Fibroblast of villous mesenchyme (primary cell): ENCODE measurements around the gene NOX3. TPM values are rescaled to one million over a fixed set of nuclear protein-coding genes. Genes with fewer than 3 reads are reported as not detected.
A peak's percentile ranks its signal among the peaks of the same experiment; 100 is the strongest.
"Not testable (repeated sequence)": the region's sequence is repeated elsewhere in the genome, so short reads cannot be mapped to it uniquely, and the experiment has no call there.

Experiments used
- DNase-seq: peaks from one replicate; pipeline ENCODE4 v3.0.0-alpha.2; 2010; ENCODE audit warnings: low read depth
- H3K4me3 ChIP-seq: 2 replicates; pipeline ENCODE4 v1.5.1; 2011; ENCODE audit warnings: low read depth, mild to moderate bottlenecking, low read length
- total RNA-seq: library from RNA; depleted of rRNA; stranded (reverse); fragments of >200 nt; gene quantifications from 2 replicates; pipeline ENCODE4 v1.2.3, GENCODE V29; 2012
- TF ChIP-seq, protein P1 (sequence below): IDR thresholded peaks from 2 replicates; pipeline ENCODE4 v1.5.1; 2012; ENCODE audit warnings: low read depth, mild to moderate bottlenecking, low read length; ENCODE audit not compliant: insufficient read depth

The NOX3 gene
- total RNA-seq, 1 donor, result not detected

DNA sequence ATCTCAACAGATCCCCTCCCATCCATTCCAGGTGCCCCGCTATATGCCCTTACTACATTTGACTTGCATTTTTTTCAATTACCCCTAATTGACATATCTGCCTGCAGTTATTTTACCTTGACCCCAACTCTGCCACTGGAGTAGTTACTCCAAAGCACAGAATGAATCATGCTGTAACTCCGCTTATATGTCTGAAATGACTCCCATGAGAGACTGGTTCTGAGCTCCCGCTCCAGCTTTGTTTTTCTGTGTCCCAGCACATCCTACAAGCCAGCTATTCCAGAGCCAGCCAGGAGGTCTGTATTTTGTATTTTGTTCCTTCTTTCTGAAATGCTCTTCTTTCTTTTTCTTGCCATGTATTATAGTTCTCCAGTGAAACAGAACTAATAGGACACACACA is 10.9 kb upstream of the NOX3 start:
- DNase-seq, result no peak
- H3K4me3 ChIP-seq, result no peak overlapping the region
- TF ChIP-seq, protein P1, sequence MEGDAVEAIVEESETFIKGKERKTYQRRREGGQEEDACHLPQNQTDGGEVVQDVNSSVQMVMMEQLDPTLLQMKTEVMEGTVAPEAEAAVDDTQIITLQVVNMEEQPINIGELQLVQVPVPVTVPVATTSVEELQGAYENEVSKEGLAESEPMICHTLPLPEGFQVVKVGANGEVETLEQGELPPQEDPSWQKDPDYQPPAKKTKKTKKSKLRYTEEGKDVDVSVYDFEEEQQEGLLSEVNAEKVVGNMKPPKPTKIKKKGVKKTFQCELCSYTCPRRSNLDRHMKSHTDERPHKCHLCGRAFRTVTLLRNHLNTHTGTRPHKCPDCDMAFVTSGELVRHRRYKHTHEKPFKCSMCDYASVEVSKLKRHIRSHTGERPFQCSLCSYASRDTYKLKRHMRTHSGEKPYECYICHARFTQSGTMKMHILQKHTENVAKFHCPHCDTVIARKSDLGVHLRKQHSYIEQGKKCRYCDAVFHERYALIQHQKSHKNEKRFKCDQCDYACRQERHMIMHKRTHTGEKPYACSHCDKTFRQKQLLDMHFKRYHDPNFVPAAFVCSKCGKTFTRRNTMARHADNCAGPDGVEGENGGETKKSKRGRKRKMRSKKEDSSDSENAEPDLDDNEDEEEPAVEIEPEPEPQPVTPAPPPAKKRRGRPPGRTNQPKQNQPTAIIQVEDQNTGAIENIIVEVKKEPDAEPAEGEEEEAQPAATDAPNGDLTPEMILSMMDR, result no peak

DNA sequence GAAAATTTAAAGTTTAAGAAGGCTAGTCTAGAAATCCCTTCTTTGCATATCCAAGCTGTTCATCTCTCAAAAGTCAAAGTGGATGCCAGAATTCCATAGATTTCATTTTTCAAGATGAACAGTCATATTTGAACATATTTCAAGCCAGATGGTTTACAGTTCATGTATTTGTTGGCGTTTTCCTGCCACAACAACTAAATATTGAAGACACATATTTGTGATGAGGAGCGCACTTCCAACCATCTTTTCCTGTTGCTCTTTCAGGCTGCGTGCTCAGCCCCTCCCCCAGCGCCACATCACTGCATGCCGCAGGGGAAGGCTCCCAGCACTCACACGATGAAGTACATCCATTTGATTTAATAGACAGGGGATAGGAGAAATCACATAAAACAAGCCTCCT is 5.9 kb upstream of the NOX3 start:
- DNase-seq, result peak; percentile 23
- H3K4me3 ChIP-seq, result peak overlapping the region; percentile 8
- TF ChIP-seq, protein P1, result no peak

DNA sequence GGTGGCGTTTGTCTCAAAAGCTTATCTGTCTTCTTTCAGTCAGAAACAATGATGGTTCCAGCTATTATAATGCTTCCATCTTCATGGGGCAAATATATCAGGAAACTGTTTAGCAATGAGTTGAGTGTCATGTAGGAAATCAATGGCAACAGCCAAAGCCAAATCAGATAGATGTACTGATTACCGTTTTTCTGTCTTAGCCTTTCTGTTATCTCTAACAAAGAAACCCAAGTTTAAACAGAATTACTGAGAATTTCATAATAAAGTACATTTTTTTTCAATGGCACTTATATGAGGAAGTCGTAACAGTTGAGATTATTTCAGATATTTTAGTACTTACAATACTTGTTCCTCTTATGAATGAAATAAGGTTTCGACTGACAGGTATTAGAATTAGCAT is 1.2 kb downstream of the NOX3 start:
- no peak for DNase-seq
- TF ChIP-seq, protein P1, result no peak
- H3K4me3 ChIP-seq, result no peak overlapping the region

DNA sequence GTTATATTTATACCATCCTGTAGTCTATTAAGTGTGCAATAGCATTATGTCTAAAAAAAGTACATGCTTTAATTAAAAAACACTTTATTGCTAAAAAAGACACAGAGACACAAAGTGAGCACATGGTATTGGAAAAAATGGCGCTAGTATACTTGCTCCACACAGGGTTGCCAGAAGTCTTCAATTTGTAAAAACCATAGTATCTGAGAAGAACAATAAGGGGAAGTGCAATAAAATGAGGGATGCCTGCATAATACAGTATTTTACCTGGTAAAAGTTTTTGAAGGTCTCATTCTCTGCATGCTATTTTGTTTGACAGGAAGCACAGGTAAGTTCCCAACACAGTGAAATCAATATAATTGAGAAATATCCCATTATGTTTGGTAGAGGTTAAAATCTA is 1.6 kb downstream of the NOX3 start:
- TF ChIP-seq, protein P1, result no peak
- no peak overlapping the region for H3K4me3 ChIP-seq

DNA sequence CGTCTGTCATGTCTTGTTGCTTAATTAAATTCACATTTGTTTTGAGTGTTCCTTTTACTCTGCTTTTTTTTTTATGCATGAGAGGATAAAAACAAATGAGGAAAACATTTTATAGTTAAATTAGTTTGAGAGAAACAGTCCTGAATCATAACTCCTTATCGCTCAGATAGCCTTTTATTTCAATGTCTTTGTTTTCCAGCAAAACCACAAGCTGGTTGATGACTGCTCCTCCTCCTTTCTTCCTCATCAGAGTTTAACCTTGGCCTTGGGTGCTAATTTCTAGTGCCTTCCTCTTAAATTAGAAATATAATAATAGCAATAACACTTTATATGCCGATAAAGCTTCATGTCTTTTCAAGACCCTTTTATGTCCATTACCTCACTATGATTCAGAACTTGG is 3.1 kb downstream of the NOX3 start:
- no peak for DNase-seq
- TF ChIP-seq, protein P1, result no peak
- H3K4me3 ChIP-seq, result no peak overlapping the region

More for the DNA sequence above, 1.6 kb downstream of the NOX3 start:
- DNase-seq, result no peak

DNA sequence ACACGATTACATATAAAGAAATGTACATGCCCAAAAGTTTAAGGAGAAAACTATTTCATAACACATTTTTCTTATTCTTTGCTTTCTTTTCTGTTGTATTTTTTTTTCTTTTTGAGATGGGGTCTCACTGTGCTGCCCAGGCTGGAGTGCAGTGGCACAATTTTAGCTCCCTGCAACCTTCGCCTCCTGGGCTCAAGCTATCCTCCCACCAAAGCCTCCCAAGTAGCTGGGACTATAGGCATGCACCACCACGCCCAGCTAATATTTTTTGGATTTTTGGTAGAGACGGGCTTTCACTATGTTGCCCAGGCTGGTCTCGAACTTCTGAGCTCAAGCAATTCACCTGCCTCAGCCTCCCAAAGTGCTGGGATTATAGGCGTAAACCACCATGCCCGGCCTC is 4.1 kb downstream of the NOX3 start:
- not testable (repeated sequence) for DNase-seq, H3K4me3 ChIP-seq

DNA sequence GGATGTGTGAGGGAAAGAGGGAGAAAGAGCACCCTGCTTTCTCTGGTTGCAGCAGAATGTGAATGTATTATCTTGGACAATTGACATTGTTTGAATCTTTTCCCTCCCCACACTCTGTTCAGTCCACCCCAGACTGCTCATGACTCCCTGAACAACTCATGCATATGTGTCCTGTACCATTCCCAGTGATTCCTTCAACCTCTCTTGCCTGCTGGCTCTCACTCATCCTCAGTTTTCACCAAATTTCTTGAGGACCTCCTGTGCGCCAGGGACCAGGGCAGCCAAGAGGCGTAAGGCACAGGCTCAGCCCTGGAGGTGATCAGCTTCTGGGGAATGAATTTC is 5.4 kb downstream of the NOX3 start:
- H3K4me3 ChIP-seq, result no peak overlapping the region
- TF ChIP-seq, protein P1, result no peak

More for the DNA sequence above, 5.4 kb downstream of the NOX3 start:
- no peak for DNase-seq
